Endothelial cell of umbilical vein (primary cell): ENCODE data around the gene WDHD1. TPM values are rescaled to one million over a fixed set of nuclear protein-coding genes. Genes with fewer than 3 reads are reported as not detected.

ENCODE experiments used
- BruUV-seq: library from RNA; stranded (reverse); fragments of 400-500 nt; replicated peaks from 2 replicates; lab custom pipeline; 2021; lab: Mats Ljungman, UMichigan
- CTCF ChIA-PET: fragments of 300-600, 350-600 bp; sonication (Branson Sonifier 250); formaldehyde crosslinking; loops from one replicate; lab custom pipeline; 2021; ENCODE audit warnings: antibody characterized with exemption, inconsistent platforms; lab: Charles Lee
- POLR2A ChIA-PET: fragments of 300-600, 350-600 bp; sonication (Branson Sonifier 250); formaldehyde crosslinking; loops from one replicate; lab custom pipeline; 2021; ENCODE audit warnings: antibody characterized with exemption, inconsistent platforms; lab: Charles Lee
- DNase-seq: peaks from one replicate; pipeline ENCODE4 v3.0.0-alpha.2; 2011; ENCODE audit warnings: low read depth, low spot score
- FAIRE-seq: peaks from 2 replicates; lab custom pipeline; 2011; peaks lifted over from hg19 to GRCh38; lab: Jason Lieb, UNC
- H2AFZ ChIP-seq: 2 replicates; pipeline ENCODE4 v1.6.0; 2012; ENCODE audit warnings: low read depth, low read length, control low read depth, inconsistent platforms
- H3K27ac ChIP-seq: 2 replicates; pipeline ENCODE4 v1.5.1; 2011; ENCODE audit warnings: low read depth, mild to moderate bottlenecking, control low read depth, low read length, moderate library complexity; ENCODE audit not compliant: insufficient read depth
- H3K27me3 ChIP-seq, 2 experiments: 2 replicates each; pipeline versions ENCODE4 v1.6.0 to v1.6.1; 2011; ENCODE audit warnings: low read length in 2 of 2, mixed read lengths in 1 of 2; ENCODE audit not compliant: control insufficient read depth in 2 of 2, insufficient read depth in 2 of 2
- H3K36me3 ChIP-seq, 2 experiments: 2 replicates in 1 of 2; 3 replicates in 1 of 2; pipeline ENCODE4 v1.5.1; 2011; ENCODE audit warnings: low read length in 2 of 2, mild to moderate bottlenecking in 1 of 2, moderate library complexity in 1 of 2; ENCODE audit not compliant: control insufficient read depth in 2 of 2, insufficient read depth in 2 of 2; ENCODE audit errors: extremely low read depth in 1 of 2
- H3K4me1 ChIP-seq: 3 replicates; pipeline ENCODE4 v1.5.1; 2011; ENCODE audit warnings: mild to moderate bottlenecking, low read length; ENCODE audit not compliant: control insufficient read depth, insufficient read depth; ENCODE audit errors: extremely low read depth
- H3K4me2 ChIP-seq: 2 replicates; pipeline ENCODE4 v1.6.1; 2011; ENCODE audit warnings: low read length, control low read depth, mixed read lengths; ENCODE audit not compliant: insufficient read depth
- H3K4me3 ChIP-seq, 3 experiments: fragments of 200-600 bp in 1 of 3; sonication (generic), shearing (Covaris generic) in 1 of 3; replicated peaks in 1 of 3; 2 replicates each; pipeline ENCODE4 v1.5.1; 2011 to 2016; ENCODE audit warnings: control low read depth in 3 of 3, low read length in 3 of 3, mild to moderate bottlenecking in 2 of 3, inconsistent platforms in 1 of 3, low read depth in 1 of 3, moderate library complexity in 1 of 3; ENCODE audit not compliant: insufficient read depth in 1 of 3
- H3K79me2 ChIP-seq: 2 replicates; pipeline ENCODE4 v1.6.0; 2012; ENCODE audit warnings: low read length, inconsistent platforms; ENCODE audit not compliant: control insufficient read depth, insufficient read depth
- H3K9ac ChIP-seq: replicated peaks from 2 replicates; pipeline ENCODE3; 2011; ENCODE audit warnings: low read length, control low read depth; ENCODE audit not compliant: insufficient read depth; ENCODE audit errors: extremely low read depth
- H3K9me1 ChIP-seq: replicated peaks from 3 replicates; pipeline ENCODE4 v1.6.0; 2011; ENCODE audit warnings: mild to moderate bottlenecking, low read length; ENCODE audit not compliant: control insufficient read depth, insufficient read depth; ENCODE audit errors: extremely low read depth
- H3K9me3 ChIP-seq: replicated peaks from 2 replicates; pipeline ENCODE4 v1.5.1; 2012; ENCODE audit warnings: low read length, inconsistent platforms; ENCODE audit not compliant: control insufficient read depth, insufficient read depth
- H4K20me1 ChIP-seq: replicated peaks from 2 replicates; pipeline ENCODE3; 2011; ENCODE audit warnings: mild to moderate bottlenecking, low read length; ENCODE audit not compliant: control insufficient read depth, insufficient read depth; ENCODE audit errors: extremely low read depth
- EZH2 ChIP-seq: IDR thresholded peaks from 2 replicates; pipeline ENCODE4 v1.6.1; 2012; ENCODE audit warnings: borderline replicate concordance, low read depth, mild to moderate bottlenecking, moderate library complexity, low read length, inconsistent platforms; ENCODE audit not compliant: severe bottlenecking
- FOS ChIP-seq: IDR thresholded peaks from 2 replicates; pipeline ENCODE4 v1.6.1; 2011; ENCODE audit warnings: mild to moderate bottlenecking, low read length, moderate library complexity, borderline replicate concordance; ENCODE audit not compliant: insufficient read depth
- MYC ChIP-seq: IDR thresholded peaks from one replicate; pipeline ENCODE4 v1.6.1; 2011; ENCODE audit warnings: mild to moderate bottlenecking, low read depth, low read length
- POLR2A ChIP-seq: IDR thresholded peaks from 2 replicates; pipeline ENCODE4 v1.6.1; 2012; ENCODE audit warnings: low read depth, mild to moderate bottlenecking, control low read depth, low read length
- POLR2AphosphoS5 ChIP-seq: IDR thresholded peaks from 2 replicates; pipeline ENCODE4 v1.6.1; 2012; ENCODE audit warnings: low read depth, mild to moderate bottlenecking, control low read depth, low read length, moderate library complexity; ENCODE audit not compliant: insufficient read depth
- dilution Hi-C: fragments of 300-500 bp; cut with MboI; formaldehyde crosslinking; loops from one replicate; pipeline ENCODE4 v1.15.0; 2019; ENCODE audit warnings: low sequenced_read_pairs; ENCODE audit not compliant: extremely low pct_ligation_motif_present
- intact Hi-C: fragments of 100-400 bp; cut with micrococcal nuclease; formaldehyde crosslinking; loops from one replicate; pipeline ENCODE4 v1.10.0; 2022
- polyA plus RNA-seq, 4 experiments: library from polyadenylated mRNA; depleted of rRNA in 3 of 4; stranded (reverse) in 3 of 4; unstranded in 1 of 4; fragments of >200 nt; gene quantifications; 2 replicates each; pipeline versions ENCODE4 v1.2.1 to v1.2.3, GENCODE V29; 2011 to 2012; ENCODE audit warnings: missing spikeins in 1 of 4
- total RNA-seq: library from RNA; stranded (reverse); gene quantifications from 2 replicates; pipeline ENCODE4 v1.2.3, GENCODE V29; 2021
- TF ChIP-seq, protein P1 (sequence below), 2 donors: IDR thresholded peaks; 1 replicate in 1 of 2; 2 replicates in 1 of 2; pipeline ENCODE4 v1.5.1; 2011; ENCODE audit warnings: low read length in 2 of 2, mild to moderate bottlenecking in 2 of 2, moderate library complexity in 2 of 2, control low read depth in 1 of 2, inconsistent platforms in 1 of 2, low read depth in 1 of 2; ENCODE audit not compliant: insufficient read depth in 1 of 2; ENCODE audit errors: extremely low read depth in 1 of 2
- TF ChIP-seq, protein P2 (sequence below): IDR thresholded peaks from 2 replicates; pipeline ENCODE4 v1.6.1; 2011; ENCODE audit not compliant: insufficient read depth, insufficient read length

WDHD1 gene
- total and polyA plus RNA-seq, 2 donors (not counting 3 experiments of a cell fraction or from before 2014, with no cell fraction given): 3.1 to 22.5 TPM

DNA sequence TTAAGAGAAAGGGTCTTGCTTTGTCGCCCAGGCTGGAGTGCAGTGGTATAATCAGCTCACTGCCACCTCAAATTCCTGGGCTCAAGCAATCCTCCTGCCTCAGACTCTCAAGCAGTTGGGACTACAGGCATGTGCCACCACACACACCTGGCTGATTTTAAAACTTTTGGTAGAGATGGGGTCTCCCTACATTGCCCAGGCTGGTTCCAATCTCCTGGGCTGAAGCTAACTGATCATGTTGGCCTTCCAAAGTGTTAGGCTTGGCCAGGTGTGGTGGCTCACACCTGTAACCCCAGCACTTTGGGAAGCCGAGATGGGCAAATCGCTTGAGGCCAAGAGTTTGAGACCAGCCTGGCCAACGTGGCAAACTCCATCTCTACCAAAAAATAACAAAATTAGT, 80.4 kb downstream of the WDHD1 start:
- no peak overlapping the region for H3K4me2 ChIP-seq
- intact Hi-C loops (no loop called here), dilution Hi-C loops (no loop called here)
- H2AFZ ChIP-seq: no peak overlapping the region
- BruUV-seq: no TSS peak
- no peaks in the 10 kb centered on the region for H3K79me2 ChIP-seq
- H3K27ac ChIP-seq: no peak overlapping the region
- H3K9me1 ChIP-seq: no peaks in the 10 kb centered on the region
- no peak overlapping the region for H3K4me3 ChIP-seq
- H3K36me3 ChIP-seq: peaks cover 0 to 2% of the 10 kb centered on the region in 2 experiments
- DNase-seq: no peak
- no peaks in the 10 kb centered on the region for H3K27me3 ChIP-seq
- ChIA-PET CTCF (no interaction called here), POLR2A (no interaction called here)
- no peaks in the 10 kb centered on the region for H3K4me1 ChIP-seq
- no peak overlapping the region for H3K9ac ChIP-seq
- TF ChIP-seq, protein P1, sequence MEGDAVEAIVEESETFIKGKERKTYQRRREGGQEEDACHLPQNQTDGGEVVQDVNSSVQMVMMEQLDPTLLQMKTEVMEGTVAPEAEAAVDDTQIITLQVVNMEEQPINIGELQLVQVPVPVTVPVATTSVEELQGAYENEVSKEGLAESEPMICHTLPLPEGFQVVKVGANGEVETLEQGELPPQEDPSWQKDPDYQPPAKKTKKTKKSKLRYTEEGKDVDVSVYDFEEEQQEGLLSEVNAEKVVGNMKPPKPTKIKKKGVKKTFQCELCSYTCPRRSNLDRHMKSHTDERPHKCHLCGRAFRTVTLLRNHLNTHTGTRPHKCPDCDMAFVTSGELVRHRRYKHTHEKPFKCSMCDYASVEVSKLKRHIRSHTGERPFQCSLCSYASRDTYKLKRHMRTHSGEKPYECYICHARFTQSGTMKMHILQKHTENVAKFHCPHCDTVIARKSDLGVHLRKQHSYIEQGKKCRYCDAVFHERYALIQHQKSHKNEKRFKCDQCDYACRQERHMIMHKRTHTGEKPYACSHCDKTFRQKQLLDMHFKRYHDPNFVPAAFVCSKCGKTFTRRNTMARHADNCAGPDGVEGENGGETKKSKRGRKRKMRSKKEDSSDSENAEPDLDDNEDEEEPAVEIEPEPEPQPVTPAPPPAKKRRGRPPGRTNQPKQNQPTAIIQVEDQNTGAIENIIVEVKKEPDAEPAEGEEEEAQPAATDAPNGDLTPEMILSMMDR (IDR thresholded peaks at IDR 0.05; ENCODE audit: extremely low read depth in 1 of 2, insufficient read depth in 1 of 2, low read depth in 1 of 2, low read length in 2 of 2): no peak
- TF ChIP-seq MYC: no peak
- no peak for TF ChIP-seq EZH2
- TF ChIP-seq FOS: no peak
- H3K9me3 ChIP-seq: no peaks in the 10 kb centered on the region
- no peak for FAIRE-seq
- no peaks in the 10 kb centered on the region for H4K20me1 ChIP-seq

DNA sequence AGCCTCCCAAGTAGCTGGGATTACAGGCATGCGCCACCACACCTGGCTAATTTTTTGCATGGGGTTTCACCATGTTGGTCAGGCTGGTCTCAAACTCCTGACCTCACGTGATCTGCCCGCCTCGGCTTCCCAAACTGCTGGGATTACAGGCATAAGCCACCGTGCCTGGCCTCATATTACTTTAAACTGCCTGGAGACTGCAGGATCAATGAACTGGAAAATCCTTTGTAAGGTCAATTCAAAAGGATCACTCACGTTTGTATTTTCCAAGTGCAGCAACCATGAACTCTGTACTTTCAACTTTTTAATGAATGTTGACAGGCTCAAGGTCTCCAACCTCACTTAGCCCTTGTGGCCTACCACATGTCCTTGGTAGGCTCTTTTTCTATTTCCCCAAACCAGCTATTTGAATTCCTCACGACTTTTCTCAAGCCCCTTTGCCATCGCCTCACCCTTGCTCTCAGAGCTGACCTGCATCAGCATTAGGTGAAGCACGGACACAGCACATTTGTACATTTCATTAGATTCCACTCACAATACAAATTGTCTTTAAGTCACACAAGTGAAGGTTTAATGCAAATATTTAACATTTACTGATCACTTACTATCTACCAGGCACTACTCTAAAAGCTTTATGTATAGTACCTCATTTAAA, 82.0 kb downstream of the WDHD1 start:
- no peak for FAIRE-seq
- CTCF ChIA-PET: no interaction called here
- no peaks in the 10 kb centered on the region for H4K20me1 ChIP-seq

More for the DNA sequence above, 82.0 kb downstream of the WDHD1 start:
- H3K27ac ChIP-seq: no peak overlapping the region
- H3K9me1 ChIP-seq: no peaks in the 10 kb centered on the region
- H3K36me3 ChIP-seq: peaks cover 0 to 2% of the 10 kb centered on the region in 2 experiments
- TF ChIP-seq POLR2A (no peak), POLR2AphosphoS5 (no peak), FOS (no peak)
- TF ChIP-seq, protein P2, sequence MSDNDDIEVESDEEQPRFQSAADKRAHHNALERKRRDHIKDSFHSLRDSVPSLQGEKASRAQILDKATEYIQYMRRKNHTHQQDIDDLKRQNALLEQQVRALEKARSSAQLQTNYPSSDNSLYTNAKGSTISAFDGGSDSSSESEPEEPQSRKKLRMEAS: no peak
- no peaks in the 10 kb centered on the region for H3K79me2 ChIP-seq
- intact Hi-C loops: no loop called here
- POLR2A ChIA-PET: no interaction called here
- BruUV-seq: no TSS peak
- dilution Hi-C loops: no loop called here
- DNase-seq: no peak
- H3K4me3 ChIP-seq: no peak overlapping the region
- no peak overlapping the region for H2AFZ ChIP-seq
- no peak overlapping the region for H3K4me2 ChIP-seq
- H3K9me3 ChIP-seq: no peaks in the 10 kb centered on the region
- no peaks in the 10 kb centered on the region for H3K4me1 ChIP-seq
- H3K27me3 ChIP-seq: no peaks in the 10 kb centered on the region
- H3K9ac ChIP-seq: no peak overlapping the region
